NB4 (cell line): ENCODE results near the gene MARK2.

Source experiments
- DNase-seq: peaks from one replicate; pipeline ENCODE4 v3.0.0; 2010; ENCODE audit warnings: low read depth
- H3K4me3 ChIP-seq: one replicate; pipeline ENCODE4 v1.5.1; 2011; ENCODE audit warnings: mild to moderate bottlenecking, low read depth, low read length, moderate library complexity
- MAX ChIP-seq: IDR thresholded peaks from 2 replicates; pipeline ENCODE4 v1.6.1; 2011; ENCODE audit warnings: low read depth, low read length
- MYC ChIP-seq: IDR thresholded peaks from 2 replicates; pipeline ENCODE4 v1.6.1; 2011; ENCODE audit warnings: low read depth, low read length
- POLR2A ChIP-seq: IDR thresholded peaks from 2 replicates; pipeline ENCODE4 v1.6.1; 2011; ENCODE audit warnings: mild to moderate bottlenecking; ENCODE audit not compliant: insufficient read length; ENCODE audit errors: extremely low read depth
- TF ChIP-seq, protein P1 (sequence below): IDR thresholded peaks from one replicate; pipeline ENCODE4 v1.5.1; 2012; ENCODE audit warnings: low read depth, low read length

Gene MARK2

DNA sequence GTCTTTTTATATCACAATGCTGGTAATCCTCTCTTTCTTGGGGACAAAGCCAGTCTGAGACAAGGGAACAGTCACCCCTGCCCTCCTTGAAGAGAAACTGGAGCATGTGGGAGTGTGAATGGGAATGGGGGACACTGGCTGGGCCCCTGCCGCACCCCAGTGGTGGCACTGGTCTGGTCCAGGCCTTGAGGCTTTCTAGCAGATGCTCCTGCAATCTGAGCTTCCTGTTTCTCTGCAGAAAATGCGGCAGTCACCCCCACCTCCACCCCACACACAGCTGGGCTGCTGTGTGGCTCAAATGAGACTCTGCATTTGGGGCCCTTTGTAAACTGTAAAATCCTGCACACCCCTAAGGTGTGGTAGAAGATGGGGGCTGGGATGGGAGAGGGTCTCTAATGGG lies 6.6 kb upstream of the MARK2 start:
- TF ChIP-seq MAX (no peak), POLR2A (no peak), MYC (no peak)
- TF ChIP-seq, protein P1, sequence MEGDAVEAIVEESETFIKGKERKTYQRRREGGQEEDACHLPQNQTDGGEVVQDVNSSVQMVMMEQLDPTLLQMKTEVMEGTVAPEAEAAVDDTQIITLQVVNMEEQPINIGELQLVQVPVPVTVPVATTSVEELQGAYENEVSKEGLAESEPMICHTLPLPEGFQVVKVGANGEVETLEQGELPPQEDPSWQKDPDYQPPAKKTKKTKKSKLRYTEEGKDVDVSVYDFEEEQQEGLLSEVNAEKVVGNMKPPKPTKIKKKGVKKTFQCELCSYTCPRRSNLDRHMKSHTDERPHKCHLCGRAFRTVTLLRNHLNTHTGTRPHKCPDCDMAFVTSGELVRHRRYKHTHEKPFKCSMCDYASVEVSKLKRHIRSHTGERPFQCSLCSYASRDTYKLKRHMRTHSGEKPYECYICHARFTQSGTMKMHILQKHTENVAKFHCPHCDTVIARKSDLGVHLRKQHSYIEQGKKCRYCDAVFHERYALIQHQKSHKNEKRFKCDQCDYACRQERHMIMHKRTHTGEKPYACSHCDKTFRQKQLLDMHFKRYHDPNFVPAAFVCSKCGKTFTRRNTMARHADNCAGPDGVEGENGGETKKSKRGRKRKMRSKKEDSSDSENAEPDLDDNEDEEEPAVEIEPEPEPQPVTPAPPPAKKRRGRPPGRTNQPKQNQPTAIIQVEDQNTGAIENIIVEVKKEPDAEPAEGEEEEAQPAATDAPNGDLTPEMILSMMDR = no peak
- H3K4me3 ChIP-seq = no peak overlapping the region
- peak; percentile 49 for DNase-seq

- H3K4me3 ChIP-seq = no peak overlapping the region
- no peak for DNase-seq
- TF ChIP-seq POLR2A = no peak
- TF ChIP-seq MYC = no peak
- TF ChIP-seq, protein P1 = no peak
- TF ChIP-seq MAX = no peak
Measured at GRCh38 chr11:63833048-63833447, 5.9 kb upstream of the MARK2 start.

DNA sequence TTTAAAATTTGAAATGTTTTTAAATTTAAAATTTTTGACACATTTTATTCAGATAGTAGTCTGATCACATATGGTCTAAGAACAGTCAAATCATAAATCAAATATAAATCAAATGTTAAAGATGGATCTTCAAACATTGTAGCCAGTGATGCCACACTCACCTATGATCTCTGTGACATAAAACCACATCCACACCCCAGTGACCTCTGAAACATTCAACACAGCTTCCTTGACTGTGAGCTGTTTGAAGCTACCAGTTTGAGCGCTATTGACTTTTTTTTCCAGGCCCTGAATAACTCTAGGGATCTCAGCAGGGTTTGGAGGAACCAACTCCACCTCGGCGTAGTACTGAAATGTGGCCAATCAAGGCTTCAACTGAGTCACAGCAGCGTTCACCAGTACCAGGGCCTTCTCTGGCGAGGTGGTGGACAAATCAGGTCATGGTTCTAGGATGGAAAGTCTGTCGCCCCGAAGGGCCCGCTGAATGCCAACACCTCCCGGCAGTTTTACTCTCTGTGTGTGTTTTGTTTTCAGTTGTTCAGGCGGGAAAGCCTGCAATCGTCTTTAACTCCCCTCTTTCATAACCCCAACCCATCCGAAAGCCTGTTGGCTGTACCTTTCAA lies 4.3 kb upstream of the MARK2 start:
- H3K4me3 ChIP-seq = no peak overlapping the region
- no peak for TF ChIP-seq MYC
- TF ChIP-seq POLR2A = no peak
- TF ChIP-seq MAX = no peak
- TF ChIP-seq, protein P1 = no peak
- DNase-seq = no peak

DNA sequence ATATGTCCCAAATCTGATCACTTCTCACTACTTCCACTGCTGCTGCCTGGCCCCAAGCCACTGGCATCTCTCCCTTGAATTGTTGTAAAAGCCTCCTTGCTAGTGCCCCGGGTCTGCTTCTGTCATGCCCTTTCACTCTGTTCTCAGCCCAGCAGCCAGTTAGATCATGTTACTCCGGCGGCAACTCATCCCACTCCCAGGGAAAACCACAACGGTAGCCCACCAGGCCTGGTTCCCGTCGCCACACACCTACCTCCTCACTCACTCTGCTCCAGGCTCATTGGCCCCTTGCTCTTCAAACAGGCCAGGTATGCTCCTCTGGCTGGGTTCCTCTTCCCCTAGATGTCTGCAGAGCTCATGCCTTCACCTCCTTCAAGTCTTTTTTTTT lies 3.8 kb upstream of the MARK2 start:
- DNase-seq = no peak
- TF ChIP-seq MYC = no peak
- TF ChIP-seq POLR2A = no peak
- TF ChIP-seq, protein P1 = no peak
- TF ChIP-seq MAX = no peak

GRCh38 chr11:63837027-63837688 lies 1.8 kb upstream of the MARK2 start:
- TF ChIP-seq, protein P1 = peak; percentile 94
- TF ChIP-seq MYC (peak; percentile 47; the same call in 1 of the 2 replicates), MAX (peak; percentile 73), POLR2A (no peak)
- H3K4me3 ChIP-seq = no peak overlapping the region
- DNase-seq = peak; percentile 80

More for the DNA sequence above, 3.8 kb upstream of the MARK2 start:
- H3K4me3 ChIP-seq = no peak overlapping the region
